Liver (tissue), 9 donors: Measurements from ENCODE around the gene LBH. TPM values are rescaled to one million over a fixed set of nuclear protein-coding genes. Genes with fewer than 3 reads are reported as not detected.

Source experiments
- DNase-seq: peaks from one replicate; pipeline ENCODE4 v3.0.0-alpha.2; 2017; ENCODE audit warnings: low spot score
- H3K27ac ChIP-seq, 2 donors: one replicate each; pipeline ENCODE4 v1.7.0; 2013; ENCODE audit warnings: inconsistent platforms in 2 of 2, low read length in 2 of 2, control low read depth in 1 of 2, low read depth in 1 of 2, mild to moderate bottlenecking in 1 of 2
- H3K27me3 ChIP-seq, 4 donors: one replicate each; pipeline versions ENCODE4 v1.6.1 to v1.7.0; 2013; ENCODE audit warnings: low read length in 3 of 4, inconsistent platforms in 1 of 4, mild to moderate bottlenecking in 1 of 4, moderate library complexity in 1 of 4; ENCODE audit not compliant: control insufficient read depth in 4 of 4, insufficient read depth in 4 of 4
- H3K36me3 ChIP-seq, 4 donors: one replicate each; pipeline versions ENCODE4 v1.6.1 to v1.7.0; 2013; ENCODE audit warnings: low read length in 3 of 4, mild to moderate bottlenecking in 3 of 4, low read depth in 1 of 4, moderate library complexity in 1 of 4; ENCODE audit not compliant: control insufficient read depth in 4 of 4, insufficient read depth in 3 of 4
- H3K4me1 ChIP-seq, 4 donors: one replicate each; pipeline versions ENCODE4 v1.6.1 to v1.7.0; 2013; ENCODE audit warnings: low read length in 3 of 4, mild to moderate bottlenecking in 3 of 4, moderate library complexity in 1 of 4; ENCODE audit not compliant: control insufficient read depth in 4 of 4, insufficient read depth in 4 of 4
- H3K4me3 ChIP-seq, 3 donors: one replicate each; pipeline versions ENCODE4 v1.6.1 to v1.7.0; 2013; ENCODE audit warnings: low read length in 3 of 3, control low read depth in 1 of 3, low read depth in 1 of 3, mild to moderate bottlenecking in 1 of 3
- H3K9ac ChIP-seq, 2 donors: one replicate each; pipeline ENCODE4 v1.7.0; 2013; ENCODE audit warnings: low read length in 2 of 2, mild to moderate bottlenecking in 2 of 2, moderate library complexity in 2 of 2, control low read depth in 1 of 2, low read depth in 1 of 2
- H3K9me3 ChIP-seq, 4 donors: one replicate each; pipeline versions ENCODE4 v1.6.1 to v1.7.0; 2013; ENCODE audit warnings: low read length in 3 of 4; ENCODE audit not compliant: control insufficient read depth in 4 of 4
- EGR1 ChIP-seq, 2 donors: IDR thresholded peaks; 2 replicates each; pipeline ENCODE4 v1.6.1; 2016 to 2018; ENCODE audit warnings: antibody characterized with exemption in 2 of 2, low read depth in 2 of 2
- FOXA1 ChIP-seq: IDR thresholded peaks from 2 replicates; pipeline ENCODE4 v1.6.1; 2016; ENCODE audit warnings: antibody characterized with exemption
- FOXA2 ChIP-seq: IDR thresholded peaks from 2 replicates; pipeline ENCODE4 v1.6.1; 2016; ENCODE audit warnings: antibody characterized with exemption
- GABPA ChIP-seq, 2 donors: IDR thresholded peaks in 1 of 2; conservative IDR thresholded peaks in 1 of 2; 2 replicates each; pipeline ENCODE4 v1.6.1; 2016; ENCODE audit warnings: antibody characterized with exemption in 2 of 2, mild to moderate bottlenecking in 1 of 2, moderate library complexity in 1 of 2
- HNF4A ChIP-seq, 2 donors: conservative IDR thresholded peaks; 2 replicates each; pipeline ENCODE4 v1.6.1; 2016; ENCODE audit warnings: antibody characterized with exemption in 2 of 2, mild to moderate bottlenecking in 2 of 2
- HNF4G ChIP-seq: IDR thresholded peaks from 2 replicates; pipeline ENCODE4 v1.6.1; 2016; ENCODE audit warnings: antibody characterized with exemption
- JUND ChIP-seq, 2 donors: IDR thresholded peaks; 2 replicates each; pipeline ENCODE4 v1.6.1; 2016; ENCODE audit warnings: antibody characterized with exemption in 2 of 2
- NR2F2 ChIP-seq: IDR thresholded peaks from 2 replicates; pipeline ENCODE4 v1.6.1; 2016; ENCODE audit warnings: antibody characterized with exemption
- RAD21 ChIP-seq, 2 donors: IDR thresholded peaks; 2 replicates each; pipeline ENCODE4 v1.6.1; 2016; ENCODE audit warnings: antibody characterized with exemption in 2 of 2, mild to moderate bottlenecking in 2 of 2
- RXRA ChIP-seq, 2 donors: IDR thresholded peaks; 2 replicates each; pipeline ENCODE4 v1.6.1; 2017 to 2018; ENCODE audit warnings: antibody characterized with exemption in 2 of 2, mild to moderate bottlenecking in 1 of 2
- SP1 ChIP-seq: IDR thresholded peaks from 2 replicates; pipeline ENCODE4 v1.6.1; 2018; ENCODE audit warnings: antibody characterized with exemption, mild to moderate bottlenecking
- TAF1 ChIP-seq: conservative IDR thresholded peaks from 2 replicates; pipeline ENCODE4 v1.6.1; 2016; ENCODE audit warnings: antibody characterized with exemption, mild to moderate bottlenecking
- YY1 ChIP-seq: IDR thresholded peaks from 2 replicates; pipeline ENCODE4 v1.6.1; 2016; ENCODE audit warnings: antibody characterized with exemption, mild to moderate bottlenecking
- WGBS: extraction: QIAGEN DNeasy Blood & Tissue Kit; methylation state at CpG from one replicate; pipeline ENCODE4 v1.1.7; 2013; 5-methylcytosine and 5-hydroxymethylcytosine counted together
- polyA plus RNA-seq, 2 donors: library from polyadenylated mRNA; stranded (reverse) in 1 of 2; unstranded in 1 of 2; fragments of 200-250 nt in 1 of 2; fragments of >200 nt in 1 of 2; fragmentation: Nextera tagmentation in 1 of 2; extraction: Ambion mirVana in 1 of 2; gene quantifications; one replicate each; pipeline versions ENCODE4 v1.2.1 to v1.2.3, GENCODE V29; 2013 to 2015
- total RNA-seq, 2 donors: library from RNA; depleted of rRNA; stranded (reverse); fragments of >200 nt; gene quantifications; one replicate each; pipeline ENCODE4 v1.2.3, GENCODE V29; 2014
- TF ChIP-seq, protein P1 (sequence below): IDR thresholded peaks from 2 replicates; pipeline ENCODE4 v1.6.1; 2016; ENCODE audit warnings: antibody characterized with exemption
- TF ChIP-seq, protein P2 (sequence below): IDR thresholded peaks from 2 replicates; pipeline ENCODE4 v1.6.1; 2016; ENCODE audit warnings: antibody characterized with exemption
- TF ChIP-seq, protein P3 (sequence below): IDR thresholded peaks from 2 replicates; pipeline ENCODE4 v1.6.1; 2016; ENCODE audit warnings: antibody characterized with exemption
- TF ChIP-seq, protein P4 (sequence below): fragments of 150-350 bp; IDR thresholded peaks from 2 replicates; pipeline ENCODE4 v1.5.1; 2017; ENCODE audit warnings: improper control_type of control experiment, low read depth, low read length; ENCODE audit not compliant: missing input control
- donor health status: healthy.
- donor health status: healthy.
- donor health status: healthy.
- donor health status: healthy.
- donor health status: healthy.

Gene LBH
- total and polyA plus RNA-seq, 4 donors, result 4.1 to 50.8 (median 9.1) TPM

DNA sequence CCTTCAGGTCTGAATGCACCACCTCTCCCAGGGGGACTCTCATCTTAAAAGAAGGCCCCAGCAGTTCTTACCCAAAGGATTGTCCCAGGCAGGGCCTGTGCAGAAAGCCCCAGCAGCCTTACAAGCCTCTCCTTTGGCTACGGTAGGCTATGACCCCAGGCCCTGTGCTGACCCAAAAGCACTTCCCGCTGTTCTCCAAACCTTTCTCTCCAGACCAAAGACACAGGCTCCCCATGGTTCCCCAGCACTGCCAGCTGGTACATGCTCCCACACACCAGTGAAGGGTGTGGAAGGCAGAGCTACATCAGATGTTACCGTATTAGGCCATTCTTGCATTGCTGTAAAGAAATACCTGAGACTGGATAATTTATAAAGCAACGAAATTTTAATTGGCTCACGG lies 35.4 kb downstream of the LBH start:
- H3K4me3 ChIP-seq, result no peak overlapping the region
- H3K9me3 ChIP-seq, result peaks cover 0 to 5% (median under 1%) of the 10 kb centered on the region in 4 donors
- TF ChIP-seq RAD21 (IDR thresholded peaks at IDR 0.05) (no peak), EGR1 (IDR thresholded peaks at IDR 0.05; ENCODE audit: low read depth in 2 of 2) (no peak), HNF4A (conservative IDR thresholded peaks at IDR 0.05) (no peak), RXRA (IDR thresholded peaks at IDR 0.05) (no peak)
- DNase-seq, result no peak
- no peak overlapping the region for H3K27ac ChIP-seq
- H3K36me3 ChIP-seq, result no peaks in the 10 kb centered on the region
- no peaks in the 10 kb centered on the region for H3K27me3 ChIP-seq
- H3K9ac ChIP-seq, result no peak overlapping the region
- WGBS, result 91% methylated on average over 5 of the region's 5 CpGs
- no peaks in the 10 kb centered on the region for H3K4me1 ChIP-seq

DNA sequence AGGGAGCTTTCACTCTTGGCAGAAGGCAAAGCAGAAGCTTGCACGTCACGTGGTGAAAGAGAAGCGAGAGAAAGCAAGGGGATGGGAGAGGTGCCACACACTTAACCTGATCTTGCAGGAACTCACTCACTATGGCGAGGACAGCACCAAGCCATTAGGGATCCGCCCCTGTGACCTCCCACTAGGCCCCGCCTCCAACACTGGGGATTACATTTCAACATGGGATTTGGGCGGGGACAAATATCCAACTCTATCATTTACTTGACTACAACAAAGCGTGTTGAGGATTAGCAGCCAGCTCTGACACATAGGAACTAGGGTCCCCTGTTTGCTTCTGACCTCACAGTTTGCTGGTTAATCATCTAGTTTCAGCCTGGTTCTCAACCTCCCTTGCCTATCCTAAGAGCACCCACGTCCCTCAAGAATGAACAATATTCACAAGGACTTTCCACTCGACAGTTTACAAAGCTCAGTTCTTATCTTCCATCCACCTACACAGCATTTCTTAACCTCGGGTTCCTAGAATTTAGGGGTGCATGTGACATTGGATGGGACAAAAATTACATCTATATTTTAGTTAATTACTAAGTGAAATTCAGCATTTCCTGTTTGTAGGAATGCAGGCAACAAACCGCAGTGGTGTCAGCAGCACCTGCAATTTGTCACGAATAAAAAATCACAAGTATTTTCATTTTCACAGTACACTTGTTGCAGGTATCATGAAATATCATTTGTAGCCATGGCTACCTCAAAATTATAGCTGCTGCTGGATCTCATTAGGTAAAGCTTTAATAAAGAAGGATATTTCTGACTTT lies 36.0 kb downstream of the LBH start:
- no peak overlapping the region for H3K27ac ChIP-seq
- H3K36me3 ChIP-seq, result no peaks in the 10 kb centered on the region
- peaks cover 0 to 5% (median 0%) of the 10 kb centered on the region in 4 donors for H3K9me3 ChIP-seq
- H3K4me3 ChIP-seq, result no peak overlapping the region
- 87% methylated on average over 13 of the region's 13 CpGs for WGBS
- DNase-seq, result no peak
- TF ChIP-seq, protein P1, sequence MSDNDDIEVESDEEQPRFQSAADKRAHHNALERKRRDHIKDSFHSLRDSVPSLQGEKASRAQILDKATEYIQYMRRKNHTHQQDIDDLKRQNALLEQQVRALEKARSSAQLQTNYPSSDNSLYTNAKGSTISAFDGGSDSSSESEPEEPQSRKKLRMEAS, result no peak
- TF ChIP-seq, protein P2, sequence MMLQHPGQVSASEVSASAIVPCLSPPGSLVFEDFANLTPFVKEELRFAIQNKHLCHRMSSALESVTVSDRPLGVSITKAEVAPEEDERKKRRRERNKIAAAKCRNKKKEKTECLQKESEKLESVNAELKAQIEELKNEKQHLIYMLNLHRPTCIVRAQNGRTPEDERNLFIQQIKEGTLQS, result no peak
- TF ChIP-seq HNF4G (no peak), FOXA2 (no peak), GABPA (IDR thresholded peaks at IDR 0.05 in 1 of 2, conservative IDR thresholded peaks at IDR 0.05 in 1 of 2) (no peak), RAD21 (IDR thresholded peaks at IDR 0.05) (no peak), TAF1 (no peak), NR2F2 (no peak), JUND (IDR thresholded peaks at IDR 0.05) (no peak), YY1 (no peak), RXRA (IDR thresholded peaks at IDR 0.05) (no peak), EGR1 (IDR thresholded peaks at IDR 0.05; ENCODE audit: low read depth in 2 of 2) (no peak)
- H3K4me1 ChIP-seq, result no peaks in the 10 kb centered on the region
- H3K9ac ChIP-seq, result no peak overlapping the region
- no peaks in the 10 kb centered on the region for H3K27me3 ChIP-seq

DNA sequence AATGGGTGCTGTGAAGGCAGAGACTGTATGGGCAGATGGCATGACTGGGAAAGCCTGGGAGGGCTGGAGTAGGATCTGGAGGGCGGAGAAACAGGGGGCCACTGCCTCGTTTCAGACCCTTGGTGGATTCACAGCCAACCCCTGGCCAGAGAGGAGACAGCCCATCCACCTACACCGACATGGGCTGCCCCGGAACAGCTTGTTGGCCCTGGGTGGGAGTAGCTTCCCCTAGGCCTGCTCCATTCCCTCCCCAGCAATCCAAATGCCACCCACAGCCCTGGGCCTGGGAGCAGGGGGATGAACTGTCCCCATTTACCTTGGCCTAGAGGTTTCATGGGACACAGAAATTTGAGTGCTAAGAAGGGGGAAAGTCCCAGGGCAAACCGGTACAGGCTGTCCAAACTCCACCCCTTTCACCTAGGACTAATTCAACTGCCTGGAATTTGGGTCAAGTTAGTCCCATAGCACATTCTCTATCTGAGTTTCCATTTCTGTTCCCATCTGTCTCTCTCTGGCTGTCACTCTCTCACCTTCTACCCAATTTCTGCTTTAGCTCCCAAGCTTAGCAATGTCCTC lies 37.0 kb downstream of the LBH start:
- H3K9me3 ChIP-seq, result no peaks in the 10 kb centered on the region
- no peak overlapping the region for H3K9ac ChIP-seq
- no peak overlapping the region for H3K27ac ChIP-seq
- H3K4me1 ChIP-seq, result no peaks in the 10 kb centered on the region
- 85% methylated on average over 5 of the region's 5 CpGs for WGBS
- H3K36me3 ChIP-seq, result no peaks in the 10 kb centered on the region
- no peak overlapping the region for H3K4me3 ChIP-seq
- no peak for DNase-seq
- no peaks in the 10 kb centered on the region for H3K27me3 ChIP-seq
- no peak for TF ChIP-seq JUND (IDR thresholded peaks at IDR 0.05)
- no peak for TF ChIP-seq FOXA1
- no peak for TF ChIP-seq RAD21 (IDR thresholded peaks at IDR 0.05)
- TF ChIP-seq HNF4G, result no peak
- no peak for TF ChIP-seq NR2F2
- TF ChIP-seq, protein P1, result no peak
- TF ChIP-seq, protein P2, result no peak
- no peak for TF ChIP-seq GABPA (IDR thresholded peaks at IDR 0.05 in 1 of 2, conservative IDR thresholded peaks at IDR 0.05 in 1 of 2)
- no peak for TF ChIP-seq HNF4A (conservative IDR thresholded peaks at IDR 0.05)
- no peak for TF ChIP-seq YY1
- no peak for TF ChIP-seq SP1
- TF ChIP-seq RXRA (IDR thresholded peaks at IDR 0.05), result no peak
- no peak for TF ChIP-seq TAF1
- TF ChIP-seq, protein P3, sequence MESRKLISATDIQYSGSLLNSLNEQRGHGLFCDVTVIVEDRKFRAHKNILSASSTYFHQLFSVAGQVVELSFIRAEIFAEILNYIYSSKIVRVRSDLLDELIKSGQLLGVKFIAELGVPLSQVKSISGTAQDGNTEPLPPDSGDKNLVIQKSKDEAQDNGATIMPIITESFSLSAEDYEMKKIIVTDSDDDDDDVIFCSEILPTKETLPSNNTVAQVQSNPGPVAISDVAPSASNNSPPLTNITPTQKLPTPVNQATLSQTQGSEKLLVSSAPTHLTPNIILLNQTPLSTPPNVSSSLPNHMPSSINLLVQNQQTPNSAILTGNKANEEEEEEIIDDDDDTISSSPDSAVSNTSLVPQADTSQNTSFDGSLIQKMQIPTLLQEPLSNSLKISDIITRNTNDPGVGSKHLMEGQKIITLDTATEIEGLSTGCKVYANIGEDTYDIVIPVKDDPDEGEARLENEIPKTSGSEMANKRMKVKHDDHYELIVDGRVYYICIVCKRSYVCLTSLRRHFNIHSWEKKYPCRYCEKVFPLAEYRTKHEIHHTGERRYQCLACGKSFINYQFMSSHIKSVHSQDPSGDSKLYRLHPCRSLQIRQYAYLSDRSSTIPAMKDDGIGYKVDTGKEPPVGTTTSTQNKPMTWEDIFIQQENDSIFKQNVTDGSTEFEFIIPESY, result no peak
- TF ChIP-seq, protein P4, sequence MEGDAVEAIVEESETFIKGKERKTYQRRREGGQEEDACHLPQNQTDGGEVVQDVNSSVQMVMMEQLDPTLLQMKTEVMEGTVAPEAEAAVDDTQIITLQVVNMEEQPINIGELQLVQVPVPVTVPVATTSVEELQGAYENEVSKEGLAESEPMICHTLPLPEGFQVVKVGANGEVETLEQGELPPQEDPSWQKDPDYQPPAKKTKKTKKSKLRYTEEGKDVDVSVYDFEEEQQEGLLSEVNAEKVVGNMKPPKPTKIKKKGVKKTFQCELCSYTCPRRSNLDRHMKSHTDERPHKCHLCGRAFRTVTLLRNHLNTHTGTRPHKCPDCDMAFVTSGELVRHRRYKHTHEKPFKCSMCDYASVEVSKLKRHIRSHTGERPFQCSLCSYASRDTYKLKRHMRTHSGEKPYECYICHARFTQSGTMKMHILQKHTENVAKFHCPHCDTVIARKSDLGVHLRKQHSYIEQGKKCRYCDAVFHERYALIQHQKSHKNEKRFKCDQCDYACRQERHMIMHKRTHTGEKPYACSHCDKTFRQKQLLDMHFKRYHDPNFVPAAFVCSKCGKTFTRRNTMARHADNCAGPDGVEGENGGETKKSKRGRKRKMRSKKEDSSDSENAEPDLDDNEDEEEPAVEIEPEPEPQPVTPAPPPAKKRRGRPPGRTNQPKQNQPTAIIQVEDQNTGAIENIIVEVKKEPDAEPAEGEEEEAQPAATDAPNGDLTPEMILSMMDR, result no peak
- TF ChIP-seq FOXA2, result no peak
